Measurements from ENCODE around the gene ATN1.
A peak's percentile ranks its signal among the peaks of the same experiment; 100 is the strongest.
"Not testable (repeated sequence)": the region's sequence is repeated elsewhere in the genome, so short reads cannot be mapped to it uniquely, and the experiment has no call there.

Gene ATN1, protein sequence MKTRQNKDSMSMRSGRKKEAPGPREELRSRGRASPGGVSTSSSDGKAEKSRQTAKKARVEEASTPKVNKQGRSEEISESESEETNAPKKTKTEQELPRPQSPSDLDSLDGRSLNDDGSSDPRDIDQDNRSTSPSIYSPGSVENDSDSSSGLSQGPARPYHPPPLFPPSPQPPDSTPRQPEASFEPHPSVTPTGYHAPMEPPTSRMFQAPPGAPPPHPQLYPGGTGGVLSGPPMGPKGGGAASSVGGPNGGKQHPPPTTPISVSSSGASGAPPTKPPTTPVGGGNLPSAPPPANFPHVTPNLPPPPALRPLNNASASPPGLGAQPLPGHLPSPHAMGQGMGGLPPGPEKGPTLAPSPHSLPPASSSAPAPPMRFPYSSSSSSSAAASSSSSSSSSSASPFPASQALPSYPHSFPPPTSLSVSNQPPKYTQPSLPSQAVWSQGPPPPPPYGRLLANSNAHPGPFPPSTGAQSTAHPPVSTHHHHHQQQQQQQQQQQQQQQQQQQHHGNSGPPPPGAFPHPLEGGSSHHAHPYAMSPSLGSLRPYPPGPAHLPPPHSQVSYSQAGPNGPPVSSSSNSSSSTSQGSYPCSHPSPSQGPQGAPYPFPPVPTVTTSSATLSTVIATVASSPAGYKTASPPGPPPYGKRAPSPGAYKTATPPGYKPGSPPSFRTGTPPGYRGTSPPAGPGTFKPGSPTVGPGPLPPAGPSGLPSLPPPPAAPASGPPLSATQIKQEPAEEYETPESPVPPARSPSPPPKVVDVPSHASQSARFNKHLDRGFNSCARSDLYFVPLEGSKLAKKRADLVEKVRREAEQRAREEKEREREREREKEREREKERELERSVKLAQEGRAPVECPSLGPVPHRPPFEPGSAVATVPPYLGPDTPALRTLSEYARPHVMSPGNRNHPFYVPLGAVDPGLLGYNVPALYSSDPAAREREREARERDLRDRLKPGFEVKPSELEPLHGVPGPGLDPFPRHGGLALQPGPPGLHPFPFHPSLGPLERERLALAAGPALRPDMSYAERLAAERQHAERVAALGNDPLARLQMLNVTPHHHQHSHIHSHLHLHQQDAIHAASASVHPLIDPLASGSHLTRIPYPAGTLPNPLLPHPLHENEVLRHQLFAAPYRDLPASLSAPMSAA (N-terminal part only)

DNA sequence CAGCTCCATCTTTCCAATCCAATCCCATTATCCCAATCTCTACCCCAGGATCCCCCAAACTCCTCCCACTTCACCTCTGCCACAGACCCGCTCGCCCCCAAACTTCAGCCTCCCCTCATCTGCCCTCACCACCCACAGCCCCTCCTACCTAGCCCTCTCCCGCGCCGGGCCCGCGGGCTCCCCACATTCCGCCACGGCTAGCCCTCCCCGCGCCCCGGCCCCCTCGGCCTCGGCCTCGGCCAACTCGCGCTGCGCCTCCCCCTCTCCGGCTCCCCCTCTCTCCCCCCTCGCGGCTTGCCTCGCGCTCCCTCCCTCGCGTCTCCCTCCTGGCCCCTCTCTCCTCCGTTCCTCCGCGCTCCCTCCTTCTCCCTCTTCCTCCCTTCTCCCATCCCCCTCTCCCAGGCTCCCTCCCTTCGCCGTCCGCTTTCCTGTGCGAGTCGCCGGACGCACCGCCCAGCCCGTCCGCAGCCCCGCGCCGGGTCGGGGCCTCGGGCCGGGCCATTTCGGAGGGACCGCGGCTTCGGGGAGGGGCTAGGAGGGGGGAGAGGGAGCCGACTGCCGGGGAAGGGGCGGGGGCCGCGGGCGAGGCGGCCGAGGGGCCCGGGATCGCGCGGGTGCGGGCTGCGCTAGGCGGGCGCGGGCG lies at the start of gene ATN1:
ATN1 (plus strand) TSS at position 581 of the 643 bp plus-strand sequence. CDS start 6,043 bp downstream, outside the sequence.
- peak; percentile 85 for DNase-seq

DNA sequence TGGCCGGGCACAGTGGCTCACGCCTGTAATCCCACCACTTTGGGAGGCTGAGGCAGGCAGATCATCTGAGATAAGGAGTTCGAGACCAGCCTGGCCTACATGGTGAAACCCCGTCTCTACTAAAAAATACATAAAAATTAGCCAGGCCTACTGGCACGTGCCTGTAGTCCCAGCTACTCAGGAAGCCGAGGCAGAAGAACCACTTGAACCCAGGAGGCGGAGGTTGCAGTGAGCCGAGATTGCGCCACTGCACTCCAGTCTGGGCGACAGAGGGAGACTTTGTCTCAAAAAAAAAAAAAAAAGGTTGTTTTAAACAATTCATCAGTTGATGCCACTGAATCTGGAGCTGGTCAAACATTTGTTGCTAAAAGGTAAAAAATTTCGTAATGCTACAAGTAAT lies 47.9 kb upstream of the ATN1 start:
- DNase-seq = not testable (repeated sequence)

DNA sequence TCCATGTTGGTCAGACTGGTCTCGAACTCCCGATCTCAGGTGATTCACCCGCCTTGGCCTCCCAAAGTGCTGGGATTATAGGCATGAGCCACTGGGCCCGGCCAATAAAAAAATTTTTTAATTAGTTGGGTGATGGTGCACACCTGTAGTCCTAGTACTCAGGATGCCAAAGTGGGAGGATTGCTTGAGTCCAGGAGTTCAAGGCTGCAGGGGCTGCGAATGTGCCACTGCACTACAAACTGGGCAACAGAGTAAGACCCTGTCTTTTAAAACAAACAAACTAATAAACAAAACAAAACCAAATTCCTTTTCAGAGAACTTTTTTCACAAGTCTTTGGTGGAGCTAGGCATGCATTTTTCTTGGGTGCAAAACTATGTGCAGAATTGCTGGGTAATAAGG lies 44.5 kb upstream of the ATN1 start:
- no peak for DNase-seq

DNA sequence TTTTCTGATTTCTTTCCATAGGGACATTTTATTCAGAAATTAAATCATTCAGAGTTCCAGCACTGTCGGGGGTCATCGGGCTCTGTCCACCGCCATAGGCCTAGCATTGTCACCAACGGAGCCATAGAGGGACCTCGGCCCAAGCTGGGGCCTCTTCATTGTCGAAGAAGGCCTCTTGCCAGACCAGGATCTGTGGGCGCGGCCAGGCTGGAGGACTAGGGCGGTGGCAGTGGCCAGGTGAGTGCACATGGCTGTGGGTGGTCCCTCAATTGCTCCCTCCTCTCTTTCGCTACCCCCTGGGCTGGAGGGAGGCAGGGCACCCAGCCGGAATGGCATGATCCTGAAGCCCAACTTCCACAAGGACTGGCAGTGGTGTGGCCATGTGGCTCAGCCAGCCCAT lies 44.1 kb upstream of the ATN1 start:
- no peak for DNase-seq

DNA sequence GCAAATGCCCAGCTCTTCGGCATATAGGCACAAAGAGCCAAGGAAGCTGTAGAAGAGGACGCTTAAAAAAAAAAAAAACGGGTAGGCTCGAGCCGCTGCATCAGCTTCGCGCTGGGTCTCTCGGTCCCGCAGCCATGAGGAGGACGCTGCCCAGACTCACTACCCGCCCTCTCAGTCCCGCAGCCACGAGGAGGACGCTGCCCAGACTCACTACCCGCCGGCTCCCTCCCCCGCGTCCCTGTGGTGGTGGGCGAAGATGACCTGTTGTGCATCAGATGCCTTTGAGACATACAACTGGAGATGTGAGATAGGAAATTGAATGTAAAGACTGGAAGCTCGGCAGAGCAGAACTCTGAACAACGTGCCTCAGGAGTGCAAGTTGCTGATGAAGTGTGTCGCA lies 43.2 kb upstream of the ATN1 start:
- no peak for DNase-seq

DNA sequence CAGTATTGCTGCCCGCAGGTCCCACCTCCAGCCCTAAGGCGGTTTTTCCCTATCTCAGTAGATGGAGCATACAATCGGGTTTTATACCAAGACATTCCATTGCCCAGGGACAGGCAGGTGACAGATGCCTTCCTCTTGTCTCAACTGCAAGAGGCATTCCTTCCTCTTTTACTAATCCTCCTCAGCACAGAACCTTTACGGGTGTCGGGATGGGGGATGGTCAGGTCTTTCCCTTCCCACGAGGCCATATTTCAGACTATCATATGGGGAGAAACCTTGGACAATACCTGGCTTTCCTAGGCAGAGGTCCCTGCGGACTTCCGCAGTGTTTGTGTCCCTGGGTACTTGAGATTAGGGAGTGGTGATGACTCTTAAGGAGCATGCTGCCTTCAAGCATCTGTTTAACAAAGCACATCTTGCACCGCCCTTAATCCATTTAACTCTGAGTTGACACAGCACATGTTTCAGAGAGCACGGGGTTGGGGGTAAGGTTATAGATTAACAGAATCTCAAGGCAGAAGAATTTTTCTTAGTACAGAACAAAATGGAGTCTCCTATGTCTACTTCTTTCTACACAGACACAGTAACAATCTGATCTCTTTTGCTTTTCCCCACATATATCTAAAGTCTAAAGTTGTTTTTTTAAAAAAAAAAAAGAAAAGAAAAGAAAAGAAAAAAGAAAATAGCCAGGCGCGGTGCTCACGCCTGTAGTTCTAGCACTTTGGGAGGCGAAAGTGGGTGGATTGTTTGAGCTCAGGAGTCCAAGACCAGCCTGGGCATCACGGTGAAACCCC lies 41.4 kb upstream of the ATN1 start:
- not testable (repeated sequence) for DNase-seq

DNA sequence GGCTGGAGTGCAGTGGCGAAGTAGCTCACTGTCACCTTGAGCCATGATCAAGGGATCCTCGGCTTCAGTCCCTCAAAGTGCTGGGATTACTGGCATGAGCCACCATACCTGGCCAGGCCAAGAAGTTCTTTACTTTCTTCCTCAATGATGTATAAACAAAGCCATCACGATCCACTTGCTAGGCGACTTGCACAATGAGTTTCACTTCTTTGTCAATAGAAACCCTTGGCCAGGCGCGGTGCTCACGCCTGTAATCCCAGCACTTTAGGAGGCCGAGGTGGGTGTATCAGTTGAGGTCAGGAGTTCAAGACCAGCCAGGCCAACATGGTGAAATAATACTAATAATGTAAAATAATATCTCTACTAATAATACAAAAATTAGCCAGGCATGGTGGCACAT lies 40.3 kb upstream of the ATN1 start:
- DNase-seq = no peak

DNA sequence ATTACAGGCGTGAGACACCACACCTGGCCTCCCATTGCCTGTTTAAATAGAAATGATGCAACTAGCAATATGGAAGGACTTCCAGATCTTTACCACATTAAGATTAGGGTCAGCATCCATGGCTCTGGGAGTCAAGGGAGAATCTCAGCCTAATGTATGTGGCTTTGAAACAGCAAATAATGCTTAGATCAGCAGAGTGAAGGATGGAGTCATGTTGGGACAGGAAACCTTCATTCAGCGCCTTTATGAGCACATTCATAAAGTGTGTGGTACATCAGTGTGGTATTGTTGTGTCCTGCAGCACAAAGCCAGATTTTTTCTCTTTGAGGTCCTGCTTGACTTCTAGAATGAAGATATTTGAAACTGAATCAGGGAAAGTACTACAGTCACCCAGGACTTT lies 39.4 kb upstream of the ATN1 start:
- DNase-seq = no peak

DNA sequence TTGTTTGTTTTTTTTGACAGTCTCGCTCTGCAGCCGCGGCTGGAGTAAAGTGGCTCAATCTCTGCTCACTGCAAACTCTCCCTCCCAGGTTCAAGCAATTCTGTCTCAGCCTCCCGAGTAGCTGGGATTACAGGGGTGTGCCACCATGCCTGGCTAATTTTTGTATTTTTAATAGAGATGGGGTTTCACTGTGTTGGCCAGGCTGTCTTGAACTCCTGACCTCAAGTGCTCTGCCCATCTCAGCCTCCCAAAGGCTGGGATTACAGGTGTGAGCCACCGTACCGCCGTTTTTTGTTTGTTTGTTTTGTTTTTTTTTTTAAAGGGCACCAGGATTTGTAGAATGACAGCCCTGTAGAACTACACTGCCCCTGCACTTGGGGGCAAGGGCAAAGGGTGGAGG lies 39.0 kb upstream of the ATN1 start:
- not testable (repeated sequence) for DNase-seq

DNA sequence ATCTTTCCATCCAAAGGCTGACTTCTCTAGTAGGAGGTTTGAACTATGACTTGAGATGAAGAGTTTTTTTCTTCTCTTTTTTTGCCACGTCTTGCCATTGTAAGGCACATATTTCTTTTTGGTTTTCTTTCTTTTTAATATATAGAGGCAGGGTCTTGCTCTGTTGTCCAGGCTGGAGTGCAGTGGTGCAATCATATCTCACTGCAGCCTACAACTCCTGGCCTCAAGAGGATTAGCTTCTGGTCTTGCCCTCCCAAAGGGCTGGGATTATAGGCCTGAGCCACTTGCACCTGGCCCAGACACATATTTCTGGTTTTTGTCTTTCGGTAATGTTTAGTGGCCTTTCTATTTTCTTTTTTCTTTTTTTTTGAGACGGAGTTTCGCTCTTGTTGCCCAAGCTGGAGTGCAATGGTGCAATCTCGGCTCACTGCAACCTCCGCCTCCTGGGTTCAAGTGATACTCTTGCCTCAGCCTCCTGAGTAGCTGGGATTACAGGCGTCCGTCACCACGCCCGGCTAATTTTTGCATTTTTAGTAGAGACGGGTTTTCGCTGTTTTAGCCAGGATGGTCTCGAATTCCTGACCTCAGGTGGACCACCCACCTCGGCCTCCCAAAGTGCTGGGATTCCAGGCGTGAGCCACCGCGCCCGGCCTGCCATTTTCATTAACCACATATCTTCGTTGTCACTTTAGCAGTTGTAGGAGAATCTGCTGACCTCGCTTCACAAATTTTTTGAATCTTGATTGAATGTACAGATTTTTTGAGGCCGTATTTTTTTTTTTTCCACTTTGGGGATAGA lies 37.8 kb upstream of the ATN1 start:
- not testable (repeated sequence) for DNase-seq

DNA sequence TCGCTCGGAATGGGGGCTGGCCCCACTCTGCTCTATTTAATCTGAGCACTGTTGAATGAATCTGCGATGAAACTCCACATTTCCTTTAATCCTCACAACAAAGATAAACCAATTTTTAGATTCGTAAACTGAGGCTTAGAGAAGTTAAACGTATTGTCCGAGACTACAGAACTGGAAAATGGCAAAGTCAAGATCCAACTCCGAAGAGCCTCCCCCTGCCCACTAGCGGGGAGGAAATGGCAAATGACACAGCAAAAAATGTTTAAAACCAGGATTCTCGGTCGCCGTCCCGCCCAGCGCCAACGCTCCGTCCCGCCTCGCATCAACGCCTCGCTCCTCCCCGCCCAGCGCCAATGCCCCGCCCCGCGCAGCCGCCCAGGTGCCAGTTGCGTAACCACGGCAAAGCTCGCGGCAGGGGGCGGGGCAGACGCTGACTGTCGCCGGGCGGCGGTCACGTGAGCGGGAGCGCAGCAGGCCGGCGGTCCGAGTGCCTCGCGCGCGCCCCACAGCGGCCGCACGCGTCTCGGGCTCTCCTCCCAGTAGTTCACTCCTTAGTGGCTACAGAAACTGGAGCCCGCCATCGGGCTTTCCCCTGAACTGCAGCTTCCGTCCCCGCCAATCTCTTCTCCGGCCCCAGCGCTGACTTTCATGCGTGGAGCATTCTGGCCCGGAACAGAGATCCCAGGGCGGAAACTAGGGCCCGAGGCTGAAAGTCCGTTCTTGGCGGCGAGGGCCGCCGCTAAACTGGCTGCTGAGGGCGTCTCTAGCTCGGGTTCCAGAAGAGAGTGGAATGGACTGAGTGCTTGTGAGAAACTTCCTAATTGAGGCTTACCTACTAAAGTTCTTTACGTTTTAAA lies 36.7 kb upstream of the ATN1 start:
- peak; percentile 99 for DNase-seq

DNA sequence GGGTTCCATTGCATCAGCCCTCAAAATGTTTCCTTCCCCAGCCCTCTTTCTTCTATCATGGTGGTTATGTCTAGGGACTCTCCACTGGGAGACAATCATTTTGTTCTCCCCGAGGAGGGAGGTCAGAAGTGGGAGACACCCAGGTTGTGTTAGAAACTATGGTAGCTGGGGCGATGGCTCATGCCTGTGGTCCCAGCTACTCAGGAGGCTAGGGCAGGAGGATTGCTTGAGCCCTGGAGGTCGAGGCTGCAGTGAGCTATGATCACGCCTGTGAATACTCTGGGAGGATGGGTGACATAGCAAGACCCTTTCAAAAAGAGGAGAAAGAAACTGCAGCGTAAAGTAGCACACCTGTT lies 36.1 kb upstream of the ATN1 start:
- no peak for DNase-seq

DNA sequence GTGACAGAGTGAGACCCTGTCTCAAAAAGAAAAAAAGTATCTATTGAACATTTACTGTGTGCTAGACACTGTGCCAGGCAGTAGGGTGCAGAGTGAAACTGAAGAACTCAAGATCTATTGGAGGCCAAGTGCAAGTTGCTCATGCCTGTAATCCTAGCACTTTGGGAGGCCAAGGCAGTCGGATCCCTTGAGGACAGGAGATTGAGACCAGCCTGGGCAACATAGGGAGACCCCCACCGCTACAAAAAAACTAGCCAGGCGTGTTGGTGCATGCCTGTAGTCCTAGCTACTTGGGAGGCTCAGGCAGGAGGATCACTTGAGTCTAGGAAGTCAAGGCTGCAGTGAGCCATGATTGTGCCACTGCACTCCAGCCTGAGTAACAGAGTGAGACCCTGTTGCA lies 35.1 kb upstream of the ATN1 start:
- not testable (repeated sequence) for DNase-seq

DNA sequence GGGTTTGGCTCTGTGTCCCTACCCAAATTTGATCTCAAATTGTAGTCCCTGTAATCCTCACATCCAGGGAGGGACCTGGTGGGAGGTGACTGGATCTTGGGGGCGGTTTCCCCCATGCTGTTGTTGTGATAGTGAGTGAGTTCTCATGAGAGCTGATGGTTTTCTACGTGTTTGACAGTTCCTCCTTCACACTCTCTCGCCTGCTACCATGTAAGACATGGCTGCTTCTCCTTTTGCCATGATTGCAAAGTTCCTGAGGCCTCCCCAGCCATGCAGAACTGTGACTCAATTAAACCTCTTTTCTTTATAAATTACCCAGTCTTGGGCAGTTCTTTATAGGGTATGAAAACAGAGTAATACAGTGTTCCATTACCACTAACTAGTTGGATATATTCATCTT lies 33.4 kb upstream of the ATN1 start:
- DNase-seq = no peak

DNA sequence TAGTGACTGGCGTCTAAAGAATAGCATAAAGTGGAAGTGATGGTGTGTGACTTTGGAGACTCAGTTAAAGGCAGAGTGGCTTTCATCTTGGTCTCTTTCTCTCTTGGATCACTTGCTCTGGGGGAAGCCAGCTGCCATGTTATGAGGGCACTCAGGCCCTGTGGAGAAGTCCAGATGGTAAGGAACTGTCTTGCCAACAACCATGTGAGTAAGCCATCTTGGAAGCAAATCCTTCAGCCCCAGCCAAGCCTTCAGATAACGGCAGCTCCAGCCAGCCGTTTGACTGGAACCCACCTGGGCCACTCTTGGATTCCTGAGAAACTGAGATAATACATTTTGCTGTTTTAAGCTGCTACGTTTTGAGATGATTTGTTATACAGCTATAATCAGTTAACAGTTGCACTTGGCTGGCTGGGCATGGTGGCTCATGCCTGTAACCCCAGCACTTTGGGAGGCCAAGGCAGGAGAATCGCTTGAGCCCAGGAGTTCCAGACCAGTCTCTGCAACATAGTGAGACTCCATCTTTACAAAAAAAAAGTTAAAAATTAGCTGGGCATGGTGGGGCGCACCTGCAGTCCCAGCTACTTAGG lies 30.8 kb upstream of the ATN1 start:
- no peak for DNase-seq

DNA sequence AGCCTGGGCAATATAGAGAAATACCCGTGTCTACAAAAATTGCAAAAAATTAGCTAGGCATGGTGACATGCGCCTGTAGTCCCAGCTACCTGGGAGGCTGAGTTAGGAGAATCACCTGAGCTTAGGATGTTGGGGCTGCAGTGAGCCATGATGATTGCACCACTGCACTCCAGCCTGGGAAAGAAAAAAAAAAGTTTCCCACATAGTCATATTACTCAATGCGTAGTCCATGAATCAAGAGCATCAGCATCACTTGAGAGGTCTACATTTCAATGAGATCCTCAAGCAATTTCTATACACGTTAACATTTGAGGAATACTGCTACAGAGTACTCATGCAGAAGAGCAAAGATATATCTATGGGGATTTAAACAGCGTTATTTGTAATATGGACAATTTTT lies 28.3 kb upstream of the ATN1 start:
- DNase-seq = no peak

DNA sequence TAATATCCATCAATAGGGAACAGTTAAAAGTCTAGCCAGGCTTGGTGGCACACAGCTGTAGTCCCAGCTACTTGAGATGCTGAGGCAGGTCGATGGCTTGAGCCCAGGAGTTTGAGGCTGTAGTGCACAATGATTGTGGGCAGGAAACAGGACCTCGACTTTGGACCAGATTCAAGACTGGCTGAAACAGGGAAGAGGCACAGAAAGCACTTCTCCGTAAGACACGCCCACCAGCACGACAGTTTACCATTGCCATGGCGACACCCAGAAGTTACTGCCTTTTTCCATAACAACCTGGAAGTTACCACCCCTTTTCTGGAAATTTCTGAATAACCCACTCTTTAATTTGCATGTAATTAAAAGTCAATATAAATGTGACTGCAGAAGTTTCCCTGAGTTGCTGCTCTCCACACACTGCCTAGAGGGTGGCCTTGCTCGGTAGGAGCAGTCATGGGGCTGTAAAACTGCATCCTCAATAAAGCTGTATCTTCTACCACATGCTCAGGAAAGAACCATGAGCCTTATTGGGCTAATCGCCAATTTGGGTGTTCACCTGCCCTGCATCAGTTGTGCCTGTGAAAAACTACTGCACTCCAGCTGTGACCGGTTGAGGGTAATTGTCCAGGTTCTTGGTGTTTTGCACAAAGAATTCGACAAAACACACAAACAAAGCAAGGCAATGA lies 27.8 kb upstream of the ATN1 start:
- peak; percentile 70 for DNase-seq

DNA sequence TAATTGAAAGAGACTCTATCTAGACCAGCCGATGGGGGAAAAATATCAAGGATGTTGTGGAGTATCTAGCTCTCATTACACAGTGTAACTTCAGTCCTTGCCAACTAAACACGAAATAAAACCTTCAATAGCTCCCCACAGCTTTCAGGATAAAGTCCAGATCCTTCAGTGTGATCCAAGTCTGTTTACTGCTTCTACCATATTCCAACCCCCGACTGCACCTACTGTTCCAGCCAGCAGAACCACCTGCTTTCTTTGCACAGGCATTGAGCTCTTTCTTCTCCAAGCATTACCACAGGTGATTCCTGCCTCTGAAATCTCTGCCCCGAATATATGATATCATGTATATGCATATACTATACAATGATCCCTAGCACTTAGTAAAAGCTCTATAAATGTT lies 25.3 kb upstream of the ATN1 start:
- DNase-seq = no peak

DNA sequence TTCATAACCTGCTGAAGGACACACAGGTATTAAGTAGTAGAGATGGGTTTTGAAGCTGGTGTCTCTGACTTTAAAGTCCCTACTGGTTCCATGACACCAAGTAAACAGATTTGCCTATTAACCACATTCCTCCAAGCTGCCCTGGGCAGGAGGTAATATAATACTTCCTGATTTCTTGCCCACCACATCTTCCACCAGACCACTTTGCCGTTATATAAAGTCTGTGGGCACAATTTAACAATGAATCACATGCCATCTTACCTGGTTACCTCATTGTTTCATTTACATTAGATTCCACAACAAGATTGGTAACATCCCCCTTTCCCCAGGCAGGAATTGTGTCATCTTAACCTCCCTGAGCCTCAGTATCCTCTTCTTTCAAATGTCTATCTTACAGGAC lies 24.0 kb upstream of the ATN1 start:
- no peak for DNase-seq

Measured in midbrain (tissue), 1 donor.